WTC11 (cell line): Measurements from ENCODE around the gene CCDC175. TPM values are rescaled to one million over a fixed set of nuclear protein-coding genes. Genes with fewer than 3 reads are reported as not detected.

Source experiments
- ATAC-seq: fragments of 200-7000 bp; cut with Tn5 transposase; 2 replicates; pipeline ENCODE4 v1.10.0; 2021; ENCODE audit warnings: mild to moderate bottlenecking, moderate library complexity
- CTCF ChIA-PET: fragments of 300-600 bp; sonication (Branson Sonifier 250); formaldehyde crosslinking; loops from one replicate; lab custom pipeline; 2021; ENCODE audit warnings: antibody characterized with exemption; lab: Charles Lee
- POLR2A ChIA-PET: fragments of 350-600 bp; sonication (Branson Sonifier 250); formaldehyde crosslinking; loops from one replicate; lab custom pipeline; 2021; ENCODE audit warnings: antibody characterized with exemption; lab: Charles Lee
- DNase-seq: peaks from one replicate; pipeline ENCODE4 v3.0.0; 2021; ENCODE audit warnings: low spot score
- H3K27ac Mint-ChIP-seq: 2 replicates; pipeline ENCODE4 v1.8.0; 2021; ENCODE audit warnings: mixed read lengths
- H3K27me3 Mint-ChIP-seq: 2 replicates; pipeline ENCODE4 v1.8.0; 2021; ENCODE audit warnings: low read depth, mild to moderate bottlenecking, moderate library complexity, mixed read lengths
- H3K36me3 Mint-ChIP-seq: 2 replicates; pipeline ENCODE4 v1.8.0; 2021; ENCODE audit warnings: mixed read lengths
- H3K4me1 Mint-ChIP-seq: 2 replicates; pipeline ENCODE4 v1.8.0; 2022; ENCODE audit warnings: mixed read lengths
- H3K4me3 Mint-ChIP-seq: 2 replicates; pipeline ENCODE4 v1.8.0; 2021; ENCODE audit warnings: mild to moderate bottlenecking, moderate library complexity, mixed read lengths
- H3K9me3 Mint-ChIP-seq: 2 replicates; pipeline ENCODE4 v1.8.0; 2021; ENCODE audit warnings: mixed read lengths
- ATF1 ChIP-seq: sonication (generic); formaldehyde crosslinking; IDR thresholded peaks from 2 replicates; pipeline ENCODE4 v1.8.1; 2023; ENCODE audit warnings: mild to moderate bottlenecking, moderate library complexity, missing genetic modification reagents
- CBFB ChIP-seq: sonication (generic); formaldehyde crosslinking; IDR thresholded peaks from 2 replicates; pipeline ENCODE4 v1.8.1; 2022; ENCODE audit warnings: mild to moderate bottlenecking, low read depth, missing genetic modification reagents
- E2F4 ChIP-seq: sonication (generic); formaldehyde crosslinking; IDR thresholded peaks from 2 replicates; pipeline ENCODE4 v1.8.1; 2022; ENCODE audit warnings: low read depth, mild to moderate bottlenecking, moderate library complexity, missing genetic modification reagents, borderline replicate concordance
- ELF4 ChIP-seq: sonication (generic); formaldehyde crosslinking; IDR thresholded peaks from 2 replicates; pipeline ENCODE4 v1.8.1; 2022; ENCODE audit warnings: low read depth, mild to moderate bottlenecking, moderate library complexity, missing genetic modification reagents
- ESRRA ChIP-seq: sonication (generic); formaldehyde crosslinking; IDR thresholded peaks from 2 replicates; pipeline ENCODE4 v1.8.1; 2022; ENCODE audit warnings: mild to moderate bottlenecking, missing genetic modification reagents, borderline replicate concordance
- FOXJ3 ChIP-seq: sonication (generic); formaldehyde crosslinking; IDR thresholded peaks from 2 replicates; pipeline ENCODE4 v1.9.0; 2021; ENCODE audit warnings: missing genetic modification reagents, mild to moderate bottlenecking, borderline replicate concordance
- KAT7 ChIP-seq: sonication (generic); formaldehyde crosslinking; IDR thresholded peaks from 2 replicates; pipeline ENCODE4 v1.8.1; 2023; ENCODE audit warnings: missing genetic modification reagents, mild to moderate bottlenecking, borderline replicate concordance
- MAX ChIP-seq: sonication (generic); formaldehyde crosslinking; IDR thresholded peaks from 2 replicates; pipeline ENCODE4 v1.8.0; 2022; ENCODE audit warnings: mild to moderate bottlenecking, missing genetic modification reagents
- NR1H2 ChIP-seq: sonication (generic); formaldehyde crosslinking; IDR thresholded peaks from 2 replicates; pipeline ENCODE4 v1.9.0; 2021; ENCODE audit warnings: mild to moderate bottlenecking, moderate library complexity, missing genetic modification reagents
- NR3C1 ChIP-seq: sonication (generic); formaldehyde crosslinking; conservative IDR thresholded peaks from 2 replicates; pipeline ENCODE4 v1.8.1; 2023; ENCODE audit warnings: low read depth, mild to moderate bottlenecking, missing genetic modification reagents
- PRRX2 ChIP-seq: fragments of 250-450 bp; sonication (Bioruptor Pico); IDR thresholded peaks from 2 replicates; pipeline ENCODE4 v1.8.0; 2021; ENCODE audit warnings: mild to moderate bottlenecking
- RELA ChIP-seq: sonication (generic); formaldehyde crosslinking; IDR thresholded peaks from 2 replicates; pipeline ENCODE4 v1.8.1; 2022; ENCODE audit warnings: missing genetic modification reagents, mild to moderate bottlenecking, borderline replicate concordance
- RORB ChIP-seq: fragments of 250-450 bp; sonication (Bioruptor Pico); IDR thresholded peaks from 2 replicates; pipeline ENCODE4 v1.9.0; 2021; ENCODE audit warnings: mild to moderate bottlenecking
- SMAD3 ChIP-seq: sonication (generic); formaldehyde crosslinking; IDR thresholded peaks from 2 replicates; pipeline ENCODE4 v1.8.0; 2022; ENCODE audit warnings: missing genetic modification reagents, mild to moderate bottlenecking, borderline replicate concordance
- SP1 ChIP-seq: sonication (generic); formaldehyde crosslinking; conservative IDR thresholded peaks from 2 replicates; pipeline ENCODE4 v1.8.1; 2022; ENCODE audit warnings: missing genetic modification reagents
- STAT6 ChIP-seq: sonication (generic); formaldehyde crosslinking; conservative IDR thresholded peaks from 2 replicates; pipeline ENCODE4 v1.8.1; 2023; ENCODE audit warnings: mild to moderate bottlenecking, low read depth, missing genetic modification reagents, moderate library complexity
- TCF7 ChIP-seq: sonication (generic); formaldehyde crosslinking; IDR thresholded peaks from 2 replicates; pipeline ENCODE4 v1.8.0; 2022; ENCODE audit warnings: mild to moderate bottlenecking, low read depth, missing genetic modification reagents, moderate library complexity
- TEAD4 ChIP-seq: sonication (generic); formaldehyde crosslinking; IDR thresholded peaks from 2 replicates; pipeline ENCODE4 v1.8.0; 2022; ENCODE audit warnings: mild to moderate bottlenecking, missing genetic modification reagents
- ZBTB21 ChIP-seq: sonication (generic); formaldehyde crosslinking; IDR thresholded peaks from 2 replicates; pipeline ENCODE4 v1.8.1; 2023; ENCODE audit warnings: mild to moderate bottlenecking, missing genetic modification reagents, borderline replicate concordance
- ZBTB43 ChIP-seq: sonication (generic); formaldehyde crosslinking; IDR thresholded peaks from 2 replicates; pipeline ENCODE4 v1.8.1; 2023; ENCODE audit warnings: mild to moderate bottlenecking, missing genetic modification reagents
- ZNF121 ChIP-seq: sonication (generic); formaldehyde crosslinking; IDR thresholded peaks from 2 replicates; pipeline ENCODE4 v1.8.0; 2023; ENCODE audit warnings: missing genetic modification reagents
- ZNF232 ChIP-seq: sonication (generic); formaldehyde crosslinking; IDR thresholded peaks from 2 replicates; pipeline ENCODE4 v1.8.0; 2022; ENCODE audit warnings: mild to moderate bottlenecking, missing genetic modification reagents
- ZNF263 ChIP-seq: sonication (generic); formaldehyde crosslinking; IDR thresholded peaks from 2 replicates; pipeline ENCODE4 v1.8.1; 2022; ENCODE audit warnings: low read depth, mild to moderate bottlenecking, moderate library complexity, missing genetic modification reagents
- ZNF281 ChIP-seq: sonication (generic); formaldehyde crosslinking; IDR thresholded peaks from 2 replicates; pipeline ENCODE4 v1.8.0; 2023; ENCODE audit warnings: mild to moderate bottlenecking, missing genetic modification reagents
- ZNF317 ChIP-seq: sonication (generic); formaldehyde crosslinking; IDR thresholded peaks from 2 replicates; pipeline ENCODE4 v1.8.1; 2023; ENCODE audit warnings: low read depth, mild to moderate bottlenecking, moderate library complexity, missing genetic modification reagents, borderline replicate concordance
- ZNF396 ChIP-seq: fragments of 250-450 bp; sonication (Bioruptor Pico); IDR thresholded peaks from 2 replicates; pipeline ENCODE4 v1.8.0; 2021; ENCODE audit warnings: mild to moderate bottlenecking, moderate library complexity, borderline replicate concordance
- ZSCAN18 ChIP-seq: fragments of 250-450 bp; sonication (Bioruptor Pico); IDR thresholded peaks from 2 replicates; pipeline ENCODE4 v2.1.2; 2022; ENCODE audit warnings: mild to moderate bottlenecking, moderate library complexity
- total RNA-seq: library from RNA; stranded (reverse); gene quantifications from 3 replicates; pipeline ENCODE4 v1.2.3, GENCODE V29; 2021

The CCDC175 gene
- total RNA-seq, 1 experiment from 2014 or later: not detected

- H3K27me3 Mint-ChIP-seq: no peaks in the 10 kb centered on the region
- ATAC-seq: no peak
- CTCF ChIA-PET: no interaction called here
- H3K36me3 Mint-ChIP-seq: no peaks in the 10 kb centered on the region
- DNase-seq: no peak
- peaks cover 13% of the 10 kb centered on the region for H3K9me3 Mint-ChIP-seq
- no peak overlapping the region for H3K4me3 Mint-ChIP-seq
- peaks cover 6% of the 10 kb centered on the region; the same call in 1 of the 2 replicates for H3K4me1 Mint-ChIP-seq
- POLR2A ChIA-PET: no interaction called here
- no peak overlapping the region for H3K27ac Mint-ChIP-seq
- TF ChIP-seq STAT6 (no peak), FOXJ3 (no peak), ZBTB21 (no peak), ELF4 (CRISPR knock-in tag) (no peak)
Measured at GRCh38 chr14:59588101-59588500, 11.5 kb upstream of the CCDC175 start.

GRCh38 chr14:59585891-59586554 lies 9.4 kb upstream of the CCDC175 start:
- POLR2A ChIA-PET: no interaction called here
- H3K9me3 Mint-ChIP-seq: peaks cover 10% of the 10 kb centered on the region; the same call in 1 of the 2 replicates

GRCh38 chr14:59583755-59584154 lies 7.1 kb upstream of the CCDC175 start:
- ATAC-seq: peak; percentile 75
- Mint-ChIP-seq H3K9me3 (peaks cover 5% of the 10 kb centered on the region; the same call in 1 of the 2 replicates), H3K4me1 (peaks cover 9% of the 10 kb centered on the region; the same call in 1 of the 2 replicates), H3K27ac (no peak overlapping the region; the same call in 1 of the 2 replicates), H3K4me3 (no peak overlapping the region), H3K36me3 (no peaks in the 10 kb centered on the region), H3K27me3 (no peaks in the 10 kb centered on the region)
- ChIA-PET CTCF (interaction anchor here (0.6 to 2.5 kb wide), 12 partner anchors 29 to 1531 kb away, joined by 3 to 16 read pairs (median 3); no protein-coding TSS in a partner anchor), POLR2A (interaction anchor here (0.7 kb wide), 1 partner anchor 50 kb away, joined by 7 read pairs; no protein-coding TSS in a partner anchor)
- no peak for DNase-seq
- TF ChIP-seq MAX (CRISPR knock-in tag): no peak
- TF ChIP-seq E2F4 (CRISPR knock-in tag): no peak
- no peak for TF ChIP-seq ZNF281 (CRISPR knock-in tag)
- TF ChIP-seq ZNF121: no peak
- no peak for TF ChIP-seq SMAD3 (CRISPR knock-in tag)
- TF ChIP-seq SP1 (CRISPR knock-in tag): no peak
- no peak for TF ChIP-seq TEAD4 (CRISPR knock-in tag)
- no peak for TF ChIP-seq ZBTB43 (CRISPR knock-in tag)
- no peak for TF ChIP-seq ATF1 (CRISPR knock-in tag)
- no peak for TF ChIP-seq NR1H2 (CRISPR knock-in tag)
- TF ChIP-seq ELF4 (CRISPR knock-in tag): no peak
- no peak for TF ChIP-seq ZNF396 (CRISPR knock-in tag)

More at GRCh38 chr14:59585891-59586554, 9.4 kb upstream of the CCDC175 start:
- H3K36me3 Mint-ChIP-seq: no peaks in the 10 kb centered on the region
- no peak overlapping the region for H3K27ac Mint-ChIP-seq
- CTCF ChIA-PET: interaction anchor here (0.8 to 1.6 kb wide), 3 partner anchors 10 to 312 kb away, joined by 4 to 6 read pairs (median 4); partner anchors contain the start of gene CCDC175
- TF ChIP-seq NR3C1 (CRISPR knock-in tag) (no peak), ZSCAN18 (CRISPR knock-in tag) (no peak), ZNF232 (CRISPR knock-in tag) (no peak), RORB (CRISPR knock-in tag) (no peak), ZNF263 (CRISPR knock-in tag) (no peak), ESRRA (CRISPR knock-in tag) (no peak), CBFB (CRISPR knock-in tag) (no peak), TCF7 (CRISPR knock-in tag) (no peak), ZBTB21 (no peak), KAT7 (CRISPR knock-in tag) (no peak), ZNF317 (no peak), ZNF396 (CRISPR knock-in tag) (no peak), PRRX2 (CRISPR knock-in tag) (no peak), RELA (no peak)
- no peak overlapping the region for H3K4me3 Mint-ChIP-seq
- DNase-seq: no peak
- H3K27me3 Mint-ChIP-seq: no peaks in the 10 kb centered on the region
- no peak for ATAC-seq
- peaks cover 9% of the 10 kb centered on the region; the same call in 1 of the 2 replicates for H3K4me1 Mint-ChIP-seq
